HepG2 (cell line): ENCODE results near the gene NOXRED1. TPM values are rescaled to one million over a fixed set of nuclear protein-coding genes. Genes with fewer than 3 reads are reported as not detected.

Experiments used
- ARHGAP35 ChIP-seq: sonication (generic); formaldehyde crosslinking; IDR thresholded peaks from 2 replicates; pipeline ENCODE4 v1.9.0; 2022; ENCODE audit warnings: mild to moderate bottlenecking, inconsistent platforms, moderate library complexity, missing genetic modification reagents, borderline replicate concordance
- BCL3 ChIP-seq: sonication (generic); formaldehyde crosslinking; IDR thresholded peaks from 2 replicates; pipeline ENCODE4 v1.5.1; 2020; ENCODE audit warnings: mild to moderate bottlenecking, missing genetic modification reagents, moderate library complexity
- CCAR2 ChIP-seq: fragments of 200-400 bp; formaldehyde crosslinking; optimal IDR thresholded peaks from 2 replicates; pipeline ENCODE3; 2018; ENCODE audit warnings: low read depth, mild to moderate bottlenecking, low read length, moderate library complexity
- CCDC6 ChIP-seq: sonication (generic); formaldehyde crosslinking; IDR thresholded peaks from 2 replicates; pipeline ENCODE4 v1.8.1; 2022; ENCODE audit warnings: mild to moderate bottlenecking, missing genetic modification reagents, moderate library complexity
- CREM ChIP-seq, 2 experiments: sonication (generic) in 1 of 2; formaldehyde crosslinking in 1 of 2; IDR thresholded peaks; 2 replicates each; pipeline versions ENCODE4 v1.4.0 to v1.6.1; 2016 to 2020; ENCODE audit warnings: antibody characterized with exemption in 1 of 2, mild to moderate bottlenecking in 1 of 2, missing genetic modification reagents in 1 of 2
- FOXM1 ChIP-seq: sonication (generic); formaldehyde crosslinking; IDR thresholded peaks from 2 replicates; pipeline ENCODE4 v1.5.0; 2020; ENCODE audit warnings: missing genetic modification reagents
- GPBP1L1 ChIP-seq: sonication (generic); formaldehyde crosslinking; IDR thresholded peaks from 2 replicates; pipeline ENCODE4 v1.5.0; 2020; ENCODE audit warnings: mild to moderate bottlenecking, missing genetic modification reagents
- KMT2B ChIP-seq: IDR thresholded peaks from 2 replicates; pipeline ENCODE4 v1.6.1; 2016; ENCODE audit warnings: missing genetic modification reagents, missing compliant biosample characterization
- MBNL3 ChIP-seq: fragments of 250-450 bp; sonication (Bioruptor Pico); conservative IDR thresholded peaks from 2 replicates; pipeline ENCODE4 v1.8.0; 2022; ENCODE audit warnings: mild to moderate bottlenecking, inconsistent platforms
- PATZ1 ChIP-seq: sonication (generic); formaldehyde crosslinking; IDR thresholded peaks from 2 replicates; pipeline ENCODE4 v1.4.0; 2020; ENCODE audit warnings: missing genetic modification reagents
- SP2 ChIP-seq: sonication (generic); formaldehyde crosslinking; IDR thresholded peaks from 2 replicates; pipeline ENCODE4 v1.5.1; 2020; ENCODE audit warnings: mild to moderate bottlenecking, missing genetic modification reagents
- YEATS2 ChIP-seq: sonication (generic); formaldehyde crosslinking; IDR thresholded peaks from 2 replicates; pipeline ENCODE4 v1.4.0; 2020; ENCODE audit warnings: missing genetic modification reagents, borderline replicate concordance
- ZBTB8A ChIP-seq: sonication (generic); formaldehyde crosslinking; IDR thresholded peaks from 2 replicates; pipeline ENCODE4 v1.4.0; 2020; ENCODE audit warnings: mild to moderate bottlenecking, low read depth, missing genetic modification reagents, borderline replicate concordance
- ZFP36L1 ChIP-seq: sonication (generic); formaldehyde crosslinking; IDR thresholded peaks from 2 replicates; pipeline ENCODE4 v1.8.0; 2022; ENCODE audit warnings: mild to moderate bottlenecking, missing genetic modification reagents, moderate library complexity
- ZFY ChIP-seq: sonication (generic); formaldehyde crosslinking; IDR thresholded peaks from 2 replicates; pipeline ENCODE4 v1.4.0; 2020; ENCODE audit warnings: missing genetic modification reagents
- ZNF101 ChIP-seq: sonication (generic); formaldehyde crosslinking; IDR thresholded peaks from 2 replicates; pipeline ENCODE4 v1.4.0; 2020; ENCODE audit warnings: mild to moderate bottlenecking, low read depth, missing genetic modification reagents, borderline replicate concordance
- ZNF138 ChIP-seq: sonication (generic); formaldehyde crosslinking; IDR thresholded peaks from 2 replicates; pipeline ENCODE4 v1.5.0; 2020; ENCODE audit warnings: mild to moderate bottlenecking, low read depth, missing genetic modification reagents
- ZNF143 ChIP-seq: sonication (generic); formaldehyde crosslinking; IDR thresholded peaks from 2 replicates; pipeline ENCODE4 v1.4.0; 2020; ENCODE audit warnings: missing genetic modification reagents
- ZNF383 ChIP-seq: sonication (generic); formaldehyde crosslinking; IDR thresholded peaks from 2 replicates; pipeline ENCODE4 v1.4.0; 2020; ENCODE audit warnings: missing genetic modification reagents, mild to moderate bottlenecking, borderline replicate concordance
- ZNF547 ChIP-seq: sonication (generic); formaldehyde crosslinking; IDR thresholded peaks from 2 replicates; pipeline ENCODE4 v1.5.1; 2020; ENCODE audit warnings: mild to moderate bottlenecking, missing genetic modification reagents
- ZNF790 ChIP-seq: sonication (generic); formaldehyde crosslinking; IDR thresholded peaks from 2 replicates; pipeline ENCODE4 v1.8.0; 2022; ENCODE audit warnings: missing genetic modification reagents, mild to moderate bottlenecking, borderline replicate concordance
- ZSCAN20 ChIP-seq: sonication (generic); formaldehyde crosslinking; IDR thresholded peaks from 2 replicates; pipeline ENCODE4 v1.4.0; 2020; ENCODE audit warnings: missing genetic modification reagents, mild to moderate bottlenecking, borderline replicate concordance
- polyA plus RNA-seq, 8 experiments: library from polyadenylated mRNA; depleted of rRNA in 3 of 8; stranded (reverse) in 7 of 8; unstranded in 1 of 8; fragments of >200 nt; fragmentation: Illumina TruSeq in 4 of 8; extraction: Trizol in 4 of 8; gene quantifications; 2 replicates each; pipeline versions ENCODE4 v1.2.1 to v1.2.3, GENCODE V29; 2011 to 2016; ENCODE audit warnings: low read depth in 4 of 8, missing spikeins in 1 of 8, mixed read lengths in 1 of 8; ENCODE audit not compliant: insufficient read depth in 1 of 8
- total RNA-seq, 5 experiments: library from RNA; depleted of rRNA; stranded (reverse); fragments of >200 nt; fragmentation: Illumina TruSeq; extraction: Trizol; gene quantifications; 2 replicates each; pipeline ENCODE4 v1.2.3, GENCODE V29; 2016; ENCODE audit warnings: low read depth in 1 of 5
- TF ChIP-seq, protein P1 (sequence below): sonication (generic); formaldehyde crosslinking; IDR thresholded peaks from 2 replicates; pipeline ENCODE4 v1.8.1; 2023; ENCODE audit warnings: mild to moderate bottlenecking, missing genetic modification reagents

Gene NOXRED1
- total and polyA plus RNA-seq, 2 of the 13 experiments (the other 11 are each of a cell fraction or from before 2014, with no cell fraction given): 0.24 to 0.41 TPM

DNA sequence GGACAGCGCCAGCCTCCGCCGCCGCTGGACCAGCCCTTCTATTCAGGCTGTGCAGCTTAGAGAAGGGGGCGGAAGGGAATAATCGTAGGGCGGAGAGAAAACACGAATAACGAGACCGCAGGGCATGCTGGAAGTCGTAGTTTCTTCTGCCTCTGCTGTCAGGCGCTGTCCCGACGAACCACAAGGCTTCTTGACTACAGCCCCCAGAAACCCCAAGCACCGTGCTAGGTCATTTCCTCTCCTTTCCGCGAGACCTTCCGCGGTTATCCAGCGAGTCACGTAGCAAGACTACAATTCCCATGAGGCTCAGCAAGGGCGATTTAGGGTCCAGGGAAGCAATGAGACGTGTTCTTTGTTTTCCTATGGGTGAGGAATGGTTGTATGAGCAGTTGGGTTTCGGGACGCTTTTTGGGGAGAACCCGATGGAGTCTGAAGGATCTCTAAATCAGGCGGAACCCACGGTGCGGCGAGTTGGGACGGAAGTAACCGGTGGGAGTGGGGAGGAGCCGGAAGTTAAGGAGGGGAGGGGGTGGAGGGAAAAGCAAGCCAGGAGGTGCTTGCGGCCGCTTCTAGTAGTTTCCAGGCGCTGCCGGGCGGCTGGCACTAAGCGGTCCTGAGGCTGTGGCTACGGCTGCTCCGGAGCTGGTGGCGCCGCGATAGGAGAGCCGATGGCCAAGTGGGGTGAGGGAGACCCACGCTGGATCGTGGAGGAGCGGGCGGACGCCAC, 34.4 kb upstream of the NOXRED1 start, which contains the start of the genes AHSA1 and VIPAS39 (continued):
- TF ChIP-seq YEATS2 (CRISPR knock-in tag) (peak; percentile 69; the same call in 1 of the 2 replicates), ZFP36L1 (CRISPR knock-in tag) (no peak), BCL3 (CRISPR knock-in tag) (peak; percentile 68; the same call in 1 of the 2 replicates), ZNF101 (no peak), CCAR2 (no peak), CCDC6 (CRISPR knock-in tag) (peak; percentile 55; the same call in 1 of the 2 replicates), GPBP1L1 (no peak), FOXM1 (0 out of 2 replicates have a peak, but pooled peaks have one; percentile 38), CREM (IDR thresholded peaks at IDR 0.05) (peak; percentile 100), CREM (CRISPR knock-in tag; IDR thresholded peaks at IDR 0.05) (no peak), SP2 (CRISPR knock-in tag) (peak; percentile 65), KMT2B (peak; percentile 32; the same call in 1 of the 2 replicates), ZNF547 (peak; percentile 61), ZNF138 (peak; percentile 86; the same call in 1 of the 2 replicates), ZNF790 (peak; percentile 59; the same call in 1 of the 2 replicates), ZNF143 (CRISPR knock-in tag) (peak; percentile 97), ZNF383 (0 out of 2 replicates have a peak, but pooled peaks have one; percentile 62), ARHGAP35 (0 out of 2 replicates have a peak, but pooled peaks have one; percentile 47), ZBTB8A (peak; percentile 60; the same call in 1 of the 2 replicates), MBNL3 (CRISPR knock-in tag) (no peak), ZSCAN20 (CRISPR knock-in tag) (no peak), ZFY (CRISPR knock-in tag) (peak; percentile 94), PATZ1 (peak; percentile 49; the same call in 1 of the 2 replicates)
- TF ChIP-seq, protein P1, sequence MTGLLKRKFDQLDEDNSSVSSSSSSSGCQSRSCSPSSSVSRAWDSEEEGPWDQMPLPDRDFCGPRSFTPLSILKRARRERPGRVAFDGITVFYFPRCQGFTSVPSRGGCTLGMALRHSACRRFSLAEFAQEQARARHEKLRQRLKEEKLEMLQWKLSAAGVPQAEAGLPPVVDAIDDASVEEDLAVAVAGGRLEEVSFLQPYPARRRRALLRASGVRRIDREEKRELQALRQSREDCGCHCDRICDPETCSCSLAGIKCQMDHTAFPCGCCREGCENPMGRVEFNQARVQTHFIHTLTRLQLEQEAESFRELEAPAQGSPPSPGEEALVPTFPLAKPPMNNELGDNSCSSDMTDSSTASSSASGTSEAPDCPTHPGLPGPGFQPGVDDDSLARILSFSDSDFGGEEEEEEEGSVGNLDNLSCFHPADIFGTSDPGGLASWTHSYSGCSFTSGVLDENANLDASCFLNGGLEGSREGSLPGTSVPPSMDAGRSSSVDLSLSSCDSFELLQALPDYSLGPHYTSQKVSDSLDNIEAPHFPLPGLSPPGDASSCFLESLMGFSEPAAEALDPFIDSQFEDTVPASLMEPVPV (CRISPR knock-in tag): 0 out of 2 replicates have a peak, but pooled peaks have one; percentile 31
